CD14-positive monocyte (primary cell): ENCODE results near the gene FOXM1. TPM values are rescaled to one million over a fixed set of nuclear protein-coding genes. Genes with fewer than 3 reads are reported as not detected.

Experiments
- DNase-seq, 3 donors: peaks; one replicate each; pipeline ENCODE4 v3.0.0-alpha.2; 2011 to 2022
- H2AFZ ChIP-seq: 2 replicates; pipeline ENCODE4 v1.6.0; 2012; ENCODE audit warnings: mild to moderate bottlenecking, low read depth, low read length, inconsistent platforms; ENCODE audit not compliant: insufficient read depth, poor library complexity, severe bottlenecking
- H3K27ac ChIP-seq, 2 donors: 1 replicate in 1 of 2; 2 replicates in 1 of 2; pipeline ENCODE4 v1.5.1; 2012 to 2013; ENCODE audit warnings: low read length in 2 of 2, control low read depth in 1 of 2, inconsistent platforms in 1 of 2, low read depth in 1 of 2, mild to moderate bottlenecking in 1 of 2
- H3K27me3 ChIP-seq, 2 donors: one replicate each; pipeline versions ENCODE4 v1.6.0 to v1.6.1; 2011 to 2013; ENCODE audit warnings: low read length in 2 of 2; ENCODE audit not compliant: control insufficient read depth in 2 of 2, insufficient read depth in 2 of 2
- H3K36me3 ChIP-seq, 2 donors: replicated peaks in 1 of 2; 1 replicate in 1 of 2; 2 replicates in 1 of 2; pipeline versions ENCODE4 v1.5.1 to v1.6.1; 2012 to 2013; ENCODE audit warnings: low read length in 2 of 2, control low read depth in 1 of 2, inconsistent platforms in 1 of 2, mild to moderate bottlenecking in 1 of 2; ENCODE audit not compliant: insufficient read depth in 2 of 2, control insufficient read depth in 1 of 2
- H3K4me1 ChIP-seq, 2 donors: 1 replicate in 1 of 2; 2 replicates in 1 of 2; pipeline versions ENCODE4 v1.5.1 to v1.6.1; 2012 to 2013; ENCODE audit warnings: low read length in 2 of 2, control low read depth in 1 of 2, inconsistent platforms in 1 of 2, mild to moderate bottlenecking in 1 of 2, moderate library complexity in 1 of 2; ENCODE audit not compliant: insufficient read depth in 2 of 2, control insufficient read depth in 1 of 2
- H3K4me2 ChIP-seq: replicated peaks from 2 replicates; pipeline ENCODE3; 2012; ENCODE audit warnings: low read length, moderate library complexity, mild to moderate bottlenecking; ENCODE audit not compliant: poor library complexity, severe bottlenecking; ENCODE audit errors: extremely low read depth
- H3K4me3 ChIP-seq, 3 experiments: fragments of 200-600 bp in 1 of 3; sonication (generic) in 1 of 3; replicated peaks in 1 of 3; 1 replicate in 2 of 3; 2 replicates in 1 of 3; pipeline ENCODE4 v1.5.1; 2011 to 2013; ENCODE audit warnings: low read length in 3 of 3, mild to moderate bottlenecking in 3 of 3, control low read depth in 2 of 3, low read depth in 2 of 3, inconsistent platforms in 1 of 3, moderate library complexity in 1 of 3
- H3K79me2 ChIP-seq: 2 replicates; pipeline ENCODE4 v1.6.0; 2012; ENCODE audit warnings: mild to moderate bottlenecking, control low read depth, inconsistent platforms, low read length, moderate library complexity; ENCODE audit not compliant: insufficient read depth
- H3K9ac ChIP-seq: 2 replicates; pipeline ENCODE4 v1.6.0; 2017; ENCODE audit warnings: low read length, mild to moderate bottlenecking; ENCODE audit not compliant: insufficient read depth, poor library complexity, severe bottlenecking
- H3K9me3 ChIP-seq, 2 donors: replicated peaks in 1 of 2; 1 replicate in 1 of 2; 2 replicates in 1 of 2; pipeline versions ENCODE4 v1.5.1 to v1.6.1; 2012 to 2013; ENCODE audit warnings: low read length in 2 of 2, control low read depth in 1 of 2; ENCODE audit not compliant: control insufficient read depth in 1 of 2, insufficient read depth in 1 of 2
- H4K20me1 ChIP-seq: 2 replicates; pipeline ENCODE4 v1.6.0; 2012; ENCODE audit warnings: mild to moderate bottlenecking, low read length, control low read depth, moderate library complexity; ENCODE audit not compliant: insufficient read depth
- H3K27ac Mint-ChIP-seq, 7 donors: one replicate each; pipeline ENCODE4 v1.8.0; 2020; ENCODE audit warnings: mild to moderate bottlenecking in 7 of 7, mixed read lengths in 7 of 7, moderate library complexity in 6 of 7, inconsistent platforms in 2 of 7
- H3K27me3 Mint-ChIP-seq, 3 donors: one replicate each; pipeline ENCODE4 v1.8.0; 2021 to 2022; ENCODE audit warnings: low read depth in 3 of 3, mild to moderate bottlenecking in 3 of 3, mixed read lengths in 3 of 3, moderate library complexity in 3 of 3, inconsistent platforms in 1 of 3
- H3K36me3 Mint-ChIP-seq, 2 donors: one replicate each; pipeline ENCODE4 v1.8.0; 2020; ENCODE audit warnings: mixed read lengths in 2 of 2, inconsistent platforms in 1 of 2, mild to moderate bottlenecking in 1 of 2
- H3K4me1 Mint-ChIP-seq: one replicate; pipeline ENCODE4 v1.8.0; 2020; ENCODE audit warnings: mild to moderate bottlenecking, mixed read lengths
- H3K4me3 Mint-ChIP-seq, 2 donors: one replicate each; pipeline ENCODE4 v1.8.0; 2020; ENCODE audit warnings: mild to moderate bottlenecking in 2 of 2, mixed read lengths in 2 of 2, moderate library complexity in 1 of 2
- H3K9me3 Mint-ChIP-seq, 7 donors: one replicate each; pipeline ENCODE4 v1.8.0; 2020 to 2022; ENCODE audit warnings: mixed read lengths in 7 of 7, mild to moderate bottlenecking in 6 of 7, moderate library complexity in 6 of 7, inconsistent platforms in 2 of 7
- WGBS: methylation state at CpG from one replicate; pipeline ENCODE4 v1.1.5; 2013; ENCODE audit warnings: missing lambda C conversion rate; ENCODE audit not compliant: insufficient coverage; 5-methylcytosine and 5-hydroxymethylcytosine counted together
- intact Hi-C, 2 donors: fragments of 100-400 bp; cut with micrococcal nuclease; formaldehyde crosslinking; loops; one replicate each; pipeline versions ENCODE4 v1.15.0 to v1.15.1; 2023
- polyA plus RNA-seq, 3 donors: library from polyadenylated mRNA; depleted of rRNA in 1 of 3; unstranded in 2 of 3; stranded (reverse) in 1 of 3; fragments of 300-500 nt in 2 of 3; fragments of >200 nt in 1 of 3; fragmentation: Illumina TruSeq in 2 of 3; gene quantifications; 1 replicate in 2 of 3; 2 replicates in 1 of 3; pipeline ENCODE4 v1.2.3, GENCODE V29; 2012 to 2021
- TF ChIP-seq, protein P1 (sequence below): fragments of 200-600 bp; IDR thresholded peaks from one replicate; pipeline ENCODE4 v1.8.0; 2022; ENCODE audit warnings: antibody characterized with exemption, mild to moderate bottlenecking

The FOXM1 gene
- polyA plus RNA-seq, 3 donors: 0.03 TPM; not detected in 2

DNA sequence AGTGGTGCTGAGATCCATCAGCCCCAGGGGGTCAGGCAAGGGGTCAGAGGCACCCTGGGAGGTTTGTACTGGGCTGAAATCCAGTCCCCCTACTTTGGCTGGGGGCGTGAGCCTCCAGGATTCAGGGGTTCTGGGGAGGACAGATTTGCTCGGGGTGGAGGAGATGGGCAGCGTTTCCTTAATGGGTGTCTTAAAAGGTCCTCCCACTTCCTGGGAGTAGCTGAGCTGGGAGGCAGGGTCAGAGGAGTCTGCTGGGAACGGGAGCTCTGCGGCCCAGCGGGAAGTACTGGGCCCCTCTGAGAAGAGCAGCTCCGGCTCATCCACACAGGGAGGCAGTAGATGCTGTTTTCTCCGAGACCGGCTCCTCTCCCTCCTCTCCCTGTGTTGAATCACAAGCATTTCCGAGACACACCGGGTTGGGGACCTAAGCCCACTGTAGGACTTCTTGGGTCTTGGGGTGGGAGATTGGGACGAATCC is 18.0 kb downstream of the FOXM1 start:
- H4K20me1 ChIP-seq: no peaks in the 10 kb centered on the region
- intact Hi-C loops: loop anchor here (10.0 kb wide), 3 partner anchors 86 to 186 kb away; no protein-coding TSS in a partner anchor
- Mint-ChIP-seq H3K27ac (peak overlapping the region in 5 of 7 donors; percentile 18 to 60 (median 53)), H3K9me3 (peaks cover 0 to 2% (median 0%) of the 10 kb centered on the region in 7 donors), H3K36me3 (peaks cover 50 to 77% of the 10 kb centered on the region in 2 donors), H3K27me3 (peaks cover 0 to 2% (median 0%) of the 10 kb centered on the region in 3 donors), H3K4me3 (no peak overlapping the region), H3K4me1 (no peaks in the 10 kb centered on the region)
- peaks cover 31 to 64% of the 10 kb centered on the region in 2 donors for H3K36me3 ChIP-seq
- no peak overlapping the region for H3K9ac ChIP-seq
- H3K27me3 ChIP-seq: no peaks in the 10 kb centered on the region
- no peak overlapping the region for H3K4me3 ChIP-seq
- no peak overlapping the region for H3K4me2 ChIP-seq
- 89% methylated on average over 7 of the region's 12 CpGs for WGBS
- no peak for DNase-seq
- H3K27ac ChIP-seq: no peak overlapping the region
- H3K4me1 ChIP-seq: no peaks in the 10 kb centered on the region
- H3K9me3 ChIP-seq: no peaks in the 10 kb centered on the region
- H3K79me2 ChIP-seq: no peaks in the 10 kb centered on the region
- TF ChIP-seq, protein P1, sequence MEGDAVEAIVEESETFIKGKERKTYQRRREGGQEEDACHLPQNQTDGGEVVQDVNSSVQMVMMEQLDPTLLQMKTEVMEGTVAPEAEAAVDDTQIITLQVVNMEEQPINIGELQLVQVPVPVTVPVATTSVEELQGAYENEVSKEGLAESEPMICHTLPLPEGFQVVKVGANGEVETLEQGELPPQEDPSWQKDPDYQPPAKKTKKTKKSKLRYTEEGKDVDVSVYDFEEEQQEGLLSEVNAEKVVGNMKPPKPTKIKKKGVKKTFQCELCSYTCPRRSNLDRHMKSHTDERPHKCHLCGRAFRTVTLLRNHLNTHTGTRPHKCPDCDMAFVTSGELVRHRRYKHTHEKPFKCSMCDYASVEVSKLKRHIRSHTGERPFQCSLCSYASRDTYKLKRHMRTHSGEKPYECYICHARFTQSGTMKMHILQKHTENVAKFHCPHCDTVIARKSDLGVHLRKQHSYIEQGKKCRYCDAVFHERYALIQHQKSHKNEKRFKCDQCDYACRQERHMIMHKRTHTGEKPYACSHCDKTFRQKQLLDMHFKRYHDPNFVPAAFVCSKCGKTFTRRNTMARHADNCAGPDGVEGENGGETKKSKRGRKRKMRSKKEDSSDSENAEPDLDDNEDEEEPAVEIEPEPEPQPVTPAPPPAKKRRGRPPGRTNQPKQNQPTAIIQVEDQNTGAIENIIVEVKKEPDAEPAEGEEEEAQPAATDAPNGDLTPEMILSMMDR: no peak
- H2AFZ ChIP-seq: no peak overlapping the region

DNA sequence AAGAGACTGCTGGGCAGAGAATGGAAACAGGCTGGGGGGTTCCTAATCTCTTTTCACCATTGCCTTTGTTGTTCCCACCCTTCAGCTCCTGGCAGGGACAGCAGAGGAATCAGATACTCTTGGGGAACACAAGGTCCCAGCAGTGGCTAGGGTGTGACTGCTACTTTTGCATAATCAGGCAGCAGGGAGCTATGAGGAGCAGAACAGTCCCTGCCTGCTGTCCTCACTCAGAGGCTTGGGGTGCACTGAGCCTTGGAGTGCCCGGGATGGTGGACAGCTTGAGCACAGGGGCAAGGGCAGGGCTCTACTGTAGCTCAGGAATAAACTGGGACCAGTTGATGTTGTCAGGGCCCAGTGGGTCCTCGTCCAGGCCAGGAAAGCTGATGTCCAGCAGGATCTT is 18.6 kb downstream of the FOXM1 start:
- Mint-ChIP-seq H3K27ac (peak overlapping the region in 2 of 7 donors; percentile 53 to 60), H3K27me3 (peaks cover 0 to 2% (median 0%) of the 10 kb centered on the region in 3 donors), H3K4me3 (no peak overlapping the region), H3K4me1 (peaks cover 4% of the 10 kb centered on the region), H3K9me3 (peaks cover 0 to 2% (median 0%) of the 10 kb centered on the region in 7 donors), H3K36me3 (peaks cover 47 to 70% of the 10 kb centered on the region in 2 donors)
- no peak overlapping the region for H2AFZ ChIP-seq
- H3K4me3 ChIP-seq: no peak overlapping the region
- TF ChIP-seq, protein P1: no peak
- no peak overlapping the region for H3K4me2 ChIP-seq
- H3K27me3 ChIP-seq: no peaks in the 10 kb centered on the region
- DNase-seq: no peak
- no peaks in the 10 kb centered on the region for H3K9me3 ChIP-seq
- no peak overlapping the region for H3K9ac ChIP-seq
- H4K20me1 ChIP-seq: no peaks in the 10 kb centered on the region
- no peak overlapping the region for H3K27ac ChIP-seq
- H3K4me1 ChIP-seq: no peaks in the 10 kb centered on the region
- WGBS: 98% methylated on average over 2 of the region's 2 CpGs
- H3K79me2 ChIP-seq: no peaks in the 10 kb centered on the region
- H3K36me3 ChIP-seq: peaks cover 27 to 59% of the 10 kb centered on the region in 2 donors
- intact Hi-C loops: loop anchor here (10.0 kb wide), 3 partner anchors 86 to 186 kb away; no protein-coding TSS in a partner anchor
